Stomach (tissue), 9 donors: Measurements from ENCODE around the gene PLEKHG4B. TPM values are rescaled to one million over a fixed set of nuclear protein-coding genes. Genes with fewer than 3 reads are reported as not detected.

Source experiments
- DNase-seq, 2 donors: peaks; one replicate each; pipeline versions ENCODE4 v3.0.0 to v3.0.0-alpha.2; 2013 to 2019
- H3K27ac ChIP-seq, 5 donors: fragments of 200-600 bp in 4 of 5; sonication (generic) in 4 of 5; one replicate each; pipeline ENCODE4 v1.5.1; 2013 to 2019; ENCODE audit warnings: mild to moderate bottlenecking in 1 of 5, moderate library complexity in 1 of 5
- H3K27me3 ChIP-seq, 3 donors: fragments of 200-600 bp; sonication (generic); one replicate each; pipeline ENCODE4 v1.5.1; 2017 to 2019; ENCODE audit warnings: mixed run types in 1 of 3
- H3K36me3 ChIP-seq, 4 donors: fragments of 200-600 bp; sonication (generic); 1 replicate in 3 of 4; 2 replicates in 1 of 4; pipeline ENCODE4 v1.5.1; 2016 to 2019
- H3K4me1 ChIP-seq, 4 donors: fragments of 200-600 bp; sonication (generic); one replicate each; pipeline ENCODE4 v1.5.1; 2016 to 2019
- H3K4me3 ChIP-seq, 4 donors: fragments of 200-600 bp; sonication (generic) in 3 of 4; one replicate each; pipeline ENCODE4 v1.5.1; 2016 to 2019; ENCODE audit warnings: mild to moderate bottlenecking in 1 of 4
- H3K9me3 ChIP-seq, 4 donors: fragments of 200-600 bp; sonication (generic); one replicate each; pipeline ENCODE4 v1.5.1; 2016 to 2019
- CTCF ChIP-seq, 7 experiments: fragments of 450-650 bp in 4 of 7; fragments of 200-600 bp in 3 of 7; sonication (generic) in 3 of 7; IDR thresholded peaks; one replicate each; pipeline ENCODE4 v1.5.1; 2016 to 2019; ENCODE audit warnings: antibody characterized with exemption in 7 of 7, control low read depth in 2 of 7, mild to moderate bottlenecking in 1 of 7
- EP300 ChIP-seq: sonication (generic); formaldehyde crosslinking; IDR thresholded peaks from one replicate; pipeline ENCODE4 v1.6.1; 2017; ENCODE audit warnings: antibody characterized with exemption
- POLR2A ChIP-seq, 4 donors: fragments of 450-650 bp; IDR thresholded peaks; one replicate each; pipeline ENCODE4 v1.6.1; 2016; ENCODE audit warnings: antibody characterized with exemption in 4 of 4, control low read depth in 2 of 4, mild to moderate bottlenecking in 1 of 4, moderate library complexity in 1 of 4
- POLR2AphosphoS5 ChIP-seq, 3 donors: sonication (generic); formaldehyde crosslinking; IDR thresholded peaks; one replicate each; pipeline ENCODE4 v1.6.1; 2016; ENCODE audit warnings: antibody characterized with exemption in 3 of 3
- WGBS, 5 donors: extraction: QIAGEN DNeasy Blood & Tissue Kit in 3 of 5; methylation state at CpG; one replicate each; pipeline versions ENCODE4 v1.1.5 to v1.1.7; 2013 to 2018; 5-methylcytosine and 5-hydroxymethylcytosine counted together
- intact Hi-C: fragments of 100-400 bp; cut with DNase I; formaldehyde crosslinking; loops from one replicate; pipeline ENCODE4 v1.15.1; 2023; ENCODE audit warnings: low total_unique reads
- polyA plus RNA-seq, 3 donors: library from polyadenylated mRNA; stranded (reverse); fragments of 200-250 nt; gene quantifications; one replicate each; pipeline ENCODE4 v1.2.3, GENCODE V29; 2013
- total RNA-seq, 5 donors: library from RNA; depleted of rRNA; stranded (reverse); fragments of >200 nt; gene quantifications; one replicate each; pipeline versions ENCODE4 v1.1.0 to v1.2.3, GENCODE V29; 2014 to 2016
- donor health status: healthy with polysubstance abuse.
- donor health status: Bipolar disorder and iron deficiency.
- donor health status: healthy.

PLEKHG4B gene
- total and polyA plus RNA-seq, 8 donors = 0.15 to 4.3 (median 1.8) TPM; not detected in 1

DNA sequence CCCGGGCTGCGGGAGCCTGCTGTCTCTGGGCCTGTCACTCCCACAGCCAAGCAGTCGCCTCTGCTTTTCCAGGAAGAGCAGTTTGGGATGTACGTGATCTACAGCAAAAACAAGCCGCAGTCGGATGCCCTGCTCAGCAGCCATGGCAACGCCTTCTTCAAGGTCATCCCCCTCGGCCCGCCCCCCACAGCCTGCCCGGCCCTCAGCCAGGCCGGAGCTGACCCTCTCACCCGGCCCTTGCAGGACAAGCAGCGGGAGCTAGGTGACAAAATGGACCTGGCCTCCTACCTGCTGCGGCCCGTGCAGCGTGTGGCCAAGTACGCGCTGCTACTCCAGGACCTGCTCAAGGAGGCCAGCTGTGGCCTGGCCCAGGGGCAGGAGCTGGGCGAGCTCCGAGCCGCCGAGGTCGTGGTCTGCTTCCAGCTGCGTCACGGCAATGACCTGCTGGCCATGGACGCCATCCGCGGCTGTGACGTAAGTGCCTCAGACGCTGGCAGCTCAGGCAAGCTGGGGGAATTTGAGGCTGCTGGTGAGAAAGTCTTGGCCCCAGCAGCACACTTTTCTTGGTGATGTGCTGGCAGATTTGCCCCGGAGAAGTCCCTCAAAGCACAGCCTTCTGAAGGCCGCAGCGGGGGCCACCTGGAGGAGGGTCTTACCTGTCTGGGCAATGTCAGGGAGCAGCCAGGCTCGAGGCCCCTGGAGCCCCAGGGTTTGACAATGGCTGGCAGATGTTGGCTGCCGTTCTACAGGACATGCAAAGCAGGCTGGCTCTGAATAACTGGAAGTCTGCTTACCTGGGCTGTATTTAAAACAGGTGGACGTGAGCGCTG lies 79.2 kb downstream of the PLEKHG4B start:
- H3K4me1 ChIP-seq = peaks cover 0 to 18% (median 7%) of the 10 kb centered on the region in 4 donors
- intact Hi-C loops = no loop called here
- DNase-seq = no peak
- no peak overlapping the region for H3K27ac ChIP-seq
- TF ChIP-seq POLR2A (IDR thresholded peaks at IDR 0.05) = no peak
- TF ChIP-seq POLR2AphosphoS5 (IDR thresholded peaks at IDR 0.05) = no peak
- no peak for TF ChIP-seq CTCF (IDR thresholded peaks at IDR 0.05)
- TF ChIP-seq EP300 = no peak
- H3K4me3 ChIP-seq = no peak overlapping the region
- H3K9me3 ChIP-seq = no peaks in the 10 kb centered on the region
- no peaks in the 10 kb centered on the region for H3K36me3 ChIP-seq
- peaks cover 0 to 6% (median 0%) of the 10 kb centered on the region in 3 donors for H3K27me3 ChIP-seq
- WGBS, 5 donors = 79 to 89% (median 83%) methylated on average over 7 to 37 of the region's 37 CpGs

DNA sequence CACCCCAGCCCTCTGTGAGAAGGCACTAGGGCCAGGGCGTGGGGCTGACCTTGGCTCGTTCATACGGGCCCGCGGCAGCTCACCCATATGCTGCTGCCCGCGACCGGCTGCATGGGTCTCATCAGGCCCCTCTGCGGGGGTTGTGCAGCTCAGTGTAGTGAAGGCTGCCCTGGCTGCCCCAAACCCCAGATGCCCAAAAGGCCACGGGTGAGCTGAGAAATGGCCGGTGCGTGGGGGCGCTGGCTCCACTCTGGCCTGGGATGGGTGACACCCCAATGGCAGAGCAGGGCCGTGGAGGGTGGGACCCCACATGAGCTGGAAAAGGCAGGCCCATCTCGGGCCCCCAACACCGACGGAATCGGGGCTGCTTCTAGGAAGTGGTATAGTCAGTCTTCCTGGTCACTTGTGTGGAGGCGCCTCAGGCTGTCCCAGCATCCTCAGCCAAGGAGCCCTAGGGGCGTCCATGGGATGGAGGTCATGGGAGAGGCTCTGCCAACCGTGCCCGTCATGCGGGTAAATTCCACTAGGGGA lies 79.9 kb downstream of the PLEKHG4B start:
- intact Hi-C loops = no loop called here
- Histone ChIP-seq H3K27ac (no peak overlapping the region), H3K4me3 (no peak overlapping the region), H3K27me3 (peaks cover 0 to 6% (median 0%) of the 10 kb centered on the region in 3 donors), H3K36me3 (no peaks in the 10 kb centered on the region), H3K4me1 (peaks cover 0 to 14% (median 7%) of the 10 kb centered on the region in 4 donors), H3K9me3 (no peaks in the 10 kb centered on the region)
- WGBS, 5 donors = 87 to 92% (median 90%) methylated on average over 23 of the region's 23 CpGs
- TF ChIP-seq CTCF (IDR thresholded peaks at IDR 0.05) = no peak
- TF ChIP-seq EP300 = no peak
- TF ChIP-seq POLR2AphosphoS5 (IDR thresholded peaks at IDR 0.05) = no peak
- TF ChIP-seq POLR2A (IDR thresholded peaks at IDR 0.05) = no peak
- no peak for DNase-seq

- H3K27me3 ChIP-seq = peaks cover 0 to 6% (median 0%) of the 10 kb centered on the region in 3 donors
- no peak for DNase-seq
- no peaks in the 10 kb centered on the region for H3K9me3 ChIP-seq
- intact Hi-C loops = no loop called here
- no peak overlapping the region for H3K27ac ChIP-seq
- H3K4me1 ChIP-seq = peaks cover 0 to 9% (median 6%) of the 10 kb centered on the region in 4 donors
- TF ChIP-seq CTCF (IDR thresholded peaks at IDR 0.05) (no peak), POLR2AphosphoS5 (IDR thresholded peaks at IDR 0.05) (no peak), EP300 (no peak), POLR2A (IDR thresholded peaks at IDR 0.05) (no peak)
- H3K4me3 ChIP-seq = no peak overlapping the region
- WGBS, 5 donors = 82 to 89% (median 89%) methylated on average over 13 of the region's 13 CpGs
- no peaks in the 10 kb centered on the region for H3K36me3 ChIP-seq
These were observed 80.5 kb downstream of the PLEKHG4B start for GRCh38 chr5:172421-172820.

- Histone ChIP-seq H3K27ac (no peak overlapping the region), H3K4me1 (peaks cover 0 to 5% (median 4%) of the 10 kb centered on the region in 4 donors), H3K27me3 (peaks cover 0 to 6% (median 0%) of the 10 kb centered on the region in 3 donors), H3K9me3 (no peaks in the 10 kb centered on the region), H3K36me3 (no peaks in the 10 kb centered on the region), H3K4me3 (no peak overlapping the region)
- TF ChIP-seq EP300 (no peak), POLR2A (IDR thresholded peaks at IDR 0.05) (no peak), CTCF (IDR thresholded peaks at IDR 0.05) (no peak), POLR2AphosphoS5 (IDR thresholded peaks at IDR 0.05) (no peak)
- WGBS, 5 donors = 77 to 82% (median 79%) methylated on average over 17 of the region's 17 CpGs
- DNase-seq = no peak
- intact Hi-C loops = no loop called here
These were observed 80.9 kb downstream of the PLEKHG4B start for GRCh38 chr5:172841-173251.
